Upper lobe of left lung (tissue), 4 donors: ENCODE data around the gene GEMIN8.

Experiments
- CTCF ChIP-seq, 6 experiments: fragments of 450-650 bp in 4 of 6; fragments of 200-600 bp in 2 of 6; sonication (generic) in 2 of 6; IDR thresholded peaks; one replicate each; pipeline ENCODE4 v1.5.1; 2016 to 2019; ENCODE audit warnings: antibody characterized with exemption in 6 of 6
- POLR2A ChIP-seq, 4 donors: fragments of 450-650 bp; IDR thresholded peaks; one replicate each; pipeline ENCODE4 v1.5.1; 2016 to 2017; ENCODE audit warnings: antibody characterized with exemption in 4 of 4, mild to moderate bottlenecking in 2 of 4

- no peak for TF ChIP-seq CTCF (IDR thresholded peaks at IDR 0.05)
- no peak for TF ChIP-seq POLR2A (IDR thresholded peaks at IDR 0.05)
Measured at GRCh38 chrX:14003876-14004425, 25.7 kb downstream of the GEMIN8 start.
